ENCODE measurements around the gene PPCS.
"Not testable (repeated sequence)": the region's sequence is repeated elsewhere in the genome, so short reads cannot be mapped to it uniquely, and the experiment has no call there.

Gene PPCS

DNA sequence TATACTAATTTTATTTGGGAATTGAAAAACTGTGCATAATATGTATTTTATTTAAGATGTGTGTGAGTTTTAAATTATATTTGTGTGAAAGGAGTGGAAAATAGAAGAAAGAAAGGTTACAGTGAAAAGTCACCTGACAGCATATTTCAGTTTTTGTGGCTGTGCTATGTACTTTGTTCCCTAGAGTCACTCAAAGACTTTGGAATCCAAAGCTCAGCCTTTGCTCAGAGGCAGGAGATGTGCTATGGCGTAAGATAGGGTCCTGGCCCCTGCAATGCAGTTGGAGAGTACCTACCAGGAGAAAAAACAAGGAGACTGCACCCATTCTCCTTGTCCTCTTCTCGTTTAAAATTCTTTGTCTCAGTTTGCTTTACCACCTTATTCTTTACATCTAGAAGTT is 9.7 kb downstream of the PPCS start:
- H2AFZ ChIP-seq (ENCODE audit: low read length) = no peak overlapping the region
- H3K27ac ChIP-seq (ENCODE audit: low read length) = no peak overlapping the region
- H3K9ac ChIP-seq (ENCODE audit: low read length) = no peak overlapping the region
- H3K79me2 ChIP-seq (ENCODE audit: low read length) = no peaks in the 10 kb centered on the region
- no peaks in the 10 kb centered on the region for H3K27me3 ChIP-seq (replicated peaks; ENCODE audit: insufficient read depth, low read length)
- H3K4me1 ChIP-seq (ENCODE audit: low read length) = no peaks in the 10 kb centered on the region
- no peaks in the 10 kb centered on the region for H4K20me1 ChIP-seq (ENCODE audit: insufficient read depth, low read length)
- H3K4me2 ChIP-seq (ENCODE audit: low read depth, low read length) = no peak overlapping the region
- no peak for DNase-seq
- TF ChIP-seq, protein P1, sequence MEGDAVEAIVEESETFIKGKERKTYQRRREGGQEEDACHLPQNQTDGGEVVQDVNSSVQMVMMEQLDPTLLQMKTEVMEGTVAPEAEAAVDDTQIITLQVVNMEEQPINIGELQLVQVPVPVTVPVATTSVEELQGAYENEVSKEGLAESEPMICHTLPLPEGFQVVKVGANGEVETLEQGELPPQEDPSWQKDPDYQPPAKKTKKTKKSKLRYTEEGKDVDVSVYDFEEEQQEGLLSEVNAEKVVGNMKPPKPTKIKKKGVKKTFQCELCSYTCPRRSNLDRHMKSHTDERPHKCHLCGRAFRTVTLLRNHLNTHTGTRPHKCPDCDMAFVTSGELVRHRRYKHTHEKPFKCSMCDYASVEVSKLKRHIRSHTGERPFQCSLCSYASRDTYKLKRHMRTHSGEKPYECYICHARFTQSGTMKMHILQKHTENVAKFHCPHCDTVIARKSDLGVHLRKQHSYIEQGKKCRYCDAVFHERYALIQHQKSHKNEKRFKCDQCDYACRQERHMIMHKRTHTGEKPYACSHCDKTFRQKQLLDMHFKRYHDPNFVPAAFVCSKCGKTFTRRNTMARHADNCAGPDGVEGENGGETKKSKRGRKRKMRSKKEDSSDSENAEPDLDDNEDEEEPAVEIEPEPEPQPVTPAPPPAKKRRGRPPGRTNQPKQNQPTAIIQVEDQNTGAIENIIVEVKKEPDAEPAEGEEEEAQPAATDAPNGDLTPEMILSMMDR (IDR thresholded peaks at IDR 0.05; ENCODE audit: low read length) = no peak
- no peak for TF ChIP-seq EZH2 (optimal IDR thresholded peaks at IDR 0.05; ENCODE audit: low read depth, low read length)
- no peak for TF ChIP-seq EZH2phosphoT487 (IDR thresholded peaks at IDR 0.05; ENCODE audit: low read length)
- H3K9me2 ChIP-seq (replicated peaks; ENCODE audit: insufficient read depth, low read length) = no peaks in the 10 kb centered on the region
- 0 out of 2 replicates have a peak, but pooled peaks cover 15% of the 10 kb centered on the region for H3F3A ChIP-seq (ENCODE audit: insufficient read depth, low read length)
- no peaks in the 10 kb centered on the region for H3K9me3 ChIP-seq (replicated peaks; ENCODE audit: insufficient read depth, low read length)
- no peaks in the 10 kb centered on the region for H3K36me3 ChIP-seq (replicated peaks; ENCODE audit: insufficient read depth, low read length)
- no peak overlapping the region for H3K4me3 ChIP-seq (ENCODE audit: low read length)

DNA sequence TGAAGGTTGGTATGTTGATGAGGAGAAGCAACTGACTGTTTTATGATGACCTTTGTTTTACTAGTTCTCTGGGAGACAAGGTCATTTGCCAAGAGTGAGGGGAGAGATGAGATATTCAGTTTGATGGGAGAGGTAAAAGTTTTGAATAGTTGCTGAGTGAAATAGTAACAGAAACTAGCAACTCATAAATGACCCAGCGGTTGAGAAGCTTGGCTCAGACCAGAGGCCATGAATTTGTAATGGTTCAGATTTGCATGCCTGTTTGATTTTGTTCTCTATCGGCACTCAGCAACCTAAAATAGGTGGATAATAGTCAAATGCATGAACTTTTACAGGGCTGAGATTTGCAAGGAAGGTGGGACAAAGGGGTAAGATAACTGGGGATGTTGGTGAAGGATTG is 13.4 kb downstream of the PPCS start:
- H3K9me2 ChIP-seq (replicated peaks; ENCODE audit: insufficient read depth, low read length) = no peaks in the 10 kb centered on the region

DNA sequence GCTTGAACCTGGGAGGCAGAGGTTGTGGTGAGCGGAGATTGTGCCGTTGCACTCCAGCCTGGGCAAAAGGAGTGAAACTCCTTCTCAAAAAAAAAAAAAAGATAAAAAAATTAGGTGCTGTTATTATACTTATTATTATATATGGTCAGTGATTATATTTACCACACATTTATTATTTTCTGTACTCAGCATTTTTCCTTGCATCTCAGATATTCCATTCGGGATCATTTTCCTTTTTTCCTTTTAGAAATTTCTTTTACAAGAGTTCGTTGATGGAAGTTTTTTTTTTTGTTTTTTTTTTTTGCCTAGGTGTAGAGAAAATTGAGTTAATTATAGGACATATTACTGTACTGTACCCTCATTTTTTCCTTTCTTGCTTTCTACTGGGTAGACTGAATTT is 20.3 kb downstream of the PPCS start:
- no peaks in the 10 kb centered on the region for H3K9me2 ChIP-seq (replicated peaks; ENCODE audit: insufficient read depth, low read length)
- no peaks in the 10 kb centered on the region for H3K79me2 ChIP-seq (ENCODE audit: low read length)
- no peak overlapping the region for H3K27ac ChIP-seq (ENCODE audit: low read length)
- no peaks in the 10 kb centered on the region for H3K4me1 ChIP-seq (ENCODE audit: low read length)
- H3F3A ChIP-seq (ENCODE audit: insufficient read depth, low read length) = no peaks in the 10 kb centered on the region
- no peak overlapping the region for H3K9ac ChIP-seq (ENCODE audit: low read length)
- TF ChIP-seq EZH2phosphoT487 (IDR thresholded peaks at IDR 0.05; ENCODE audit: low read length) (no peak), EZH2 (optimal IDR thresholded peaks at IDR 0.05; ENCODE audit: low read depth, low read length) (no peak)
- no peaks in the 10 kb centered on the region for H3K36me3 ChIP-seq (replicated peaks; ENCODE audit: insufficient read depth, low read length)
- no peak for DNase-seq
- H3K9me3 ChIP-seq (replicated peaks; ENCODE audit: insufficient read depth, low read length) = no peaks in the 10 kb centered on the region
- H3K27me3 ChIP-seq (replicated peaks; ENCODE audit: insufficient read depth, low read length) = no peaks in the 10 kb centered on the region
- no peaks in the 10 kb centered on the region for H4K20me1 ChIP-seq (ENCODE audit: insufficient read depth, low read length)
- no peak overlapping the region for H2AFZ ChIP-seq (ENCODE audit: low read length)
- H3K4me3 ChIP-seq (ENCODE audit: low read length) = no peak overlapping the region
- H3K4me2 ChIP-seq (ENCODE audit: low read depth, low read length) = no peak overlapping the region

More for the DNA sequence above, 13.4 kb downstream of the PPCS start:
- Histone ChIP-seq H3K27ac (ENCODE audit: low read length) (no peak overlapping the region), H3K27me3 (replicated peaks; ENCODE audit: insufficient read depth, low read length) (no peaks in the 10 kb centered on the region), H3K4me1 (ENCODE audit: low read length) (no peaks in the 10 kb centered on the region), H3F3A (ENCODE audit: insufficient read depth, low read length) (no peaks in the 10 kb centered on the region), H3K4me2 (ENCODE audit: low read depth, low read length) (no peak overlapping the region), H4K20me1 (ENCODE audit: insufficient read depth, low read length) (no peaks in the 10 kb centered on the region), H3K9ac (ENCODE audit: low read length) (no peak overlapping the region), H3K79me2 (ENCODE audit: low read length) (no peaks in the 10 kb centered on the region), H3K36me3 (replicated peaks; ENCODE audit: insufficient read depth, low read length) (no peaks in the 10 kb centered on the region), H3K9me3 (replicated peaks; ENCODE audit: insufficient read depth, low read length) (no peaks in the 10 kb centered on the region), H2AFZ (ENCODE audit: low read length) (no peak overlapping the region), H3K4me3 (ENCODE audit: low read length) (no peak overlapping the region)
- DNase-seq = no peak
- no peak for TF ChIP-seq EZH2 (optimal IDR thresholded peaks at IDR 0.05; ENCODE audit: low read depth, low read length)

DNA sequence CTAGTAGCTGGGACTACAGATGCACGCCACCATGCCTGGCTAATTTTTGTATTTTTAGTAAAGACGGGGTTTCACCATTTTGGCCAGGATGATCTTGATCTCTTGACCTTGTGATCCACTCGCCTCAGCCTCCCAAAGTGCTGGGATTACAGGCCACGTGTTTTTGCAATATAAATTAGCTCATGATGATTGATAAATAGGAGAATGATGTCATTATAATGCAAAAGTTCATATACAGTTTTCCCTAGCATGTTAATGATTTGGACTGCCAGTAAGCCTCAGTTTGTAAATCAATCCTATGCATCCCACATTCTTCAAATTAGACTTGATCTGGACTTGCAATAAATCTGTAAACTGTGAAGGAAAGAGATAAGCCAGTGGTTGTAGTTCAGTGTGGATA is 21.0 kb downstream of the PPCS start:
- H2AFZ ChIP-seq (ENCODE audit: low read length); H3K9ac ChIP-seq (ENCODE audit: low read length); H3K4me2 ChIP-seq (ENCODE audit: low read depth, low read length); H3K4me1 ChIP-seq (ENCODE audit: low read length); H3K79me2 ChIP-seq (ENCODE audit: low read length); H3K36me3 ChIP-seq (replicated peaks; ENCODE audit: insufficient read depth, low read length); H3K27me3 ChIP-seq (replicated peaks; ENCODE audit: insufficient read depth, low read length); H3K27ac ChIP-seq (ENCODE audit: low read length); H4K20me1 ChIP-seq (ENCODE audit: insufficient read depth, low read length); DNase-seq; H3K9me3 ChIP-seq (replicated peaks; ENCODE audit: insufficient read depth, low read length); H3K9me2 ChIP-seq (replicated peaks; ENCODE audit: insufficient read depth, low read length); H3K4me3 ChIP-seq (ENCODE audit: low read length); H3F3A ChIP-seq (ENCODE audit: insufficient read depth, low read length): not testable (repeated sequence)

DNA sequence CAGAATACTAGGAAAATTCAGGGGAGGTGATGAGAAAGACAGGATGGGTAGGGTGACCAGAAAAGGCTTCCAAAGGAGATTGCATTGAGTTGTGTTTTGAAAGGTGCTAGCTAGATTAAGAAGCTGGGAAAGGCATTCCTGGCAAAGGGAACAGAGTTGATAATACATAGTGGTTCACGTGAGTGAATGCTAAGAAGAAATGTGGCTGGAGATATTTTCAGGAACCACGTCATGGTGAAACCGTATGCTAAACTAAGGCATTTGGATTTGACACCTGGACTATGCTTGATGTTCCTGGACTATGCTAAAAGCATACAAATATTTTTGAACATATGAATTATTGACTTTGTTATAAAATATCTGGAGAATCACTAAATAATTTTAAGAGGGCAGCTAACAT is 21.4 kb downstream of the PPCS start:
- H3K79me2 ChIP-seq (ENCODE audit: low read length) = no peaks in the 10 kb centered on the region
- H3K9me2 ChIP-seq (replicated peaks; ENCODE audit: insufficient read depth, low read length) = no peaks in the 10 kb centered on the region
- H3K4me3 ChIP-seq (ENCODE audit: low read length) = no peak overlapping the region
- H3K9ac ChIP-seq (ENCODE audit: low read length) = no peak overlapping the region
- H3K4me2 ChIP-seq (ENCODE audit: low read depth, low read length) = no peak overlapping the region
- H3K9me3 ChIP-seq (replicated peaks; ENCODE audit: insufficient read depth, low read length) = no peaks in the 10 kb centered on the region
- no peaks in the 10 kb centered on the region for H3F3A ChIP-seq (ENCODE audit: insufficient read depth, low read length)
- no peak overlapping the region for H2AFZ ChIP-seq (ENCODE audit: low read length)
- no peaks in the 10 kb centered on the region for H4K20me1 ChIP-seq (ENCODE audit: insufficient read depth, low read length)
- no peak for TF ChIP-seq EZH2 (optimal IDR thresholded peaks at IDR 0.05; ENCODE audit: low read depth, low read length)
- H3K36me3 ChIP-seq (replicated peaks; ENCODE audit: insufficient read depth, low read length) = no peaks in the 10 kb centered on the region
- H3K4me1 ChIP-seq (ENCODE audit: low read length) = no peaks in the 10 kb centered on the region
- H3K27me3 ChIP-seq (replicated peaks; ENCODE audit: insufficient read depth, low read length) = no peaks in the 10 kb centered on the region
- no peak for DNase-seq
- H3K27ac ChIP-seq (ENCODE audit: low read length) = no peak overlapping the region
